ENCODE measurements around the gene SMIM35.

Gene SMIM35

GRCh38 chr11:118004543-118005223, 82.1 kb downstream of the SMIM35 start:
- DNase-seq (ENCODE audit: low read depth, low spot score): no peak

GRCh38 chr11:118003456-118003855, 83.3 kb downstream of the SMIM35 start:
- no peak for DNase-seq (ENCODE audit: low read depth, low spot score)

- no peak for DNase-seq (ENCODE audit: low read depth, low spot score)
These were observed 84.0 kb downstream of the SMIM35 start for GRCh38 chr11:118002541-118003423.

GRCh38 chr11:118002010-118002540, 84.7 kb downstream of the SMIM35 start:
- DNase-seq (ENCODE audit: low read depth, low spot score): no peak

GRCh38 chr11:118001494-118001971, 85.2 kb downstream of the SMIM35 start:
- no peak for DNase-seq (ENCODE audit: low read depth, low spot score)

GRCh38 chr11:118000850-118001228, 85.9 kb downstream of the SMIM35 start:
- DNase-seq (ENCODE audit: low read depth, low spot score): no peak

- no peak for DNase-seq (ENCODE audit: low read depth, low spot score)
These were observed 86.5 kb downstream of the SMIM35 start for GRCh38 chr11:118000067-118000849.

GRCh38 chr11:117999354-117999993, 87.3 kb downstream of the SMIM35 start:
- no peak for DNase-seq (ENCODE audit: low read depth, low spot score)

- DNase-seq (ENCODE audit: low read depth, low spot score): no peak
These were observed 88.0 kb downstream of the SMIM35 start for GRCh38 chr11:117998664-117999353.

- DNase-seq (ENCODE audit: low read depth, low spot score): no peak
These were observed 88.8 kb downstream of the SMIM35 start for GRCh38 chr11:117997823-117998579.

GRCh38 chr11:117997406-117997805, 89.4 kb downstream of the SMIM35 start:
- no peak for DNase-seq (ENCODE audit: low read depth, low spot score)

- DNase-seq (ENCODE audit: low read depth, low spot score): no peak
These were observed 90.7 kb downstream of the SMIM35 start for GRCh38 chr11:117996058-117996457.

GRCh38 chr11:117995472-117995871, 91.3 kb downstream of the SMIM35 start:
- DNase-seq (ENCODE audit: low read depth, low spot score): no peak

- DNase-seq (ENCODE audit: low read depth, low spot score): no peak
These were observed 92.6 kb downstream of the SMIM35 start for GRCh38 chr11:117993988-117994745.

- no peak for DNase-seq (ENCODE audit: low read depth, low spot score)
These were observed 94.1 kb downstream of the SMIM35 start for GRCh38 chr11:117992620-117993019.

- DNase-seq (ENCODE audit: low read depth, low spot score): no peak
These were observed 94.6 kb downstream of the SMIM35 start for GRCh38 chr11:117992136-117992535.

GRCh38 chr11:117989351-117990102, 97.2 kb downstream of the SMIM35 start:
- DNase-seq (ENCODE audit: low read depth, low spot score): no peak

- DNase-seq (ENCODE audit: low read depth, low spot score): peak; percentile 60
These were observed 99.7 kb downstream of the SMIM35 start for GRCh38 chr11:117986981-117987574.
